DOHH2 (cell line): ENCODE results near the gene CCL11.

Experiments used
- EZH2phosphoT487 ChIP-seq: fragments of 200-600 bp; sonication (generic); IDR thresholded peaks from 2 replicates; pipeline ENCODE4 v1.6.1; 2017; ENCODE audit warnings: borderline replicate concordance, mild to moderate bottlenecking, antibody characterized with exemption, low read length, moderate library complexity, mixed read lengths
- TF ChIP-seq, protein P1 (sequence below): fragments of 200-600 bp; sonication (generic); IDR thresholded peaks from one replicate; pipeline ENCODE4 v1.5.1; 2014; ENCODE audit warnings: antibody characterized with exemption, mild to moderate bottlenecking, low read depth, low read length; ENCODE audit not compliant: poor library complexity, severe bottlenecking

GRCh38 chr17:34245351-34245905 lies 40.1 kb upstream of the CCL11 start:
- TF ChIP-seq EZH2phosphoT487 = no peak
- TF ChIP-seq, protein P1, sequence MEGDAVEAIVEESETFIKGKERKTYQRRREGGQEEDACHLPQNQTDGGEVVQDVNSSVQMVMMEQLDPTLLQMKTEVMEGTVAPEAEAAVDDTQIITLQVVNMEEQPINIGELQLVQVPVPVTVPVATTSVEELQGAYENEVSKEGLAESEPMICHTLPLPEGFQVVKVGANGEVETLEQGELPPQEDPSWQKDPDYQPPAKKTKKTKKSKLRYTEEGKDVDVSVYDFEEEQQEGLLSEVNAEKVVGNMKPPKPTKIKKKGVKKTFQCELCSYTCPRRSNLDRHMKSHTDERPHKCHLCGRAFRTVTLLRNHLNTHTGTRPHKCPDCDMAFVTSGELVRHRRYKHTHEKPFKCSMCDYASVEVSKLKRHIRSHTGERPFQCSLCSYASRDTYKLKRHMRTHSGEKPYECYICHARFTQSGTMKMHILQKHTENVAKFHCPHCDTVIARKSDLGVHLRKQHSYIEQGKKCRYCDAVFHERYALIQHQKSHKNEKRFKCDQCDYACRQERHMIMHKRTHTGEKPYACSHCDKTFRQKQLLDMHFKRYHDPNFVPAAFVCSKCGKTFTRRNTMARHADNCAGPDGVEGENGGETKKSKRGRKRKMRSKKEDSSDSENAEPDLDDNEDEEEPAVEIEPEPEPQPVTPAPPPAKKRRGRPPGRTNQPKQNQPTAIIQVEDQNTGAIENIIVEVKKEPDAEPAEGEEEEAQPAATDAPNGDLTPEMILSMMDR = no peak
